Lower leg skin (tissue), 3 donors: ENCODE data around the gene MAU2.

Source experiments
- POLR2A ChIP-seq, 2 donors: fragments of 450-650 bp; IDR thresholded peaks; one replicate each; pipeline ENCODE4 v1.6.1; 2016 to 2017; ENCODE audit warnings: antibody characterized with exemption in 2 of 2, mild to moderate bottlenecking in 1 of 2, moderate library complexity in 1 of 2
- TF ChIP-seq, protein P1 (sequence below), 3 donors: fragments of 450-650 bp; IDR thresholded peaks; one replicate each; pipeline ENCODE4 v1.5.1; 2016; ENCODE audit warnings: antibody characterized with exemption in 3 of 3, mild to moderate bottlenecking in 3 of 3, moderate library complexity in 2 of 3

DNA sequence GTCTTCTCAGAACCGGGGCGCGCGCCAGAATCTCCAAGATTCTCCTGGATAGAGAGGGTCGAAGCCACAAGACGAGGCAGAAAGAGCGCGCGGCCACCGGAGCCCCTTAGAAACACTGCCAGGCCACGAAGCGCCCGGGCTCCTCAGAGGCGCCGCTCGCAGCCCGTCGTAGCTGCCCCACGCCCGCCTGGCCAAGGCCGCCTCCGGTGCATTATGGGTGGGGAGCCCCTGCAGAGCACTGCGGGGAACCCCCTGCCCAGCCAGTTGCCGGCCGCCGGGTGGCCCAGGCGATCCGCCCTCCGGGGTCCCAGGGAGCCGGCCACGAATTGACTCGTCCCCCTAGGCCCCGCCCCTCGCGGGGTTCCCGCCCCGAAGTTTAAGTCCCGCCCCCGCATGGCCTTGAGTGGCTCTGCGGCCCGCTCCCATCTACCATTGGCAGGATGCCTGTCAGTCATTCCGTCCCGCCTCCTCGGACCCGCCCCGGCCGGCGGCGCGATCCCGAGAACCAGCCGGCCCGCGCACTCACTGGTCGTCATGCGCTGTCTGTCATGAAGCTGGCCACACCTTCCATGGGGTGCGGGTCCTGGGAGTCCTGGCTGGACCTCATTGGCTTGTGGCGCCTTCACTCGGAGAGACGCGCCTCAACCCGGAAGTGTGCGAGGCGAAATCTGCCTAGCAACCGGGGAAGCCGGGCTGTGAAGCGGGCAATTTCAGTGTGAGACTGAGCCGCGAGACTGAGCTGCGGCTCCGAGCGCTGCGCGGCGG, 64.7 kb downstream of the MAU2 start:
- TF ChIP-seq, protein P1, sequence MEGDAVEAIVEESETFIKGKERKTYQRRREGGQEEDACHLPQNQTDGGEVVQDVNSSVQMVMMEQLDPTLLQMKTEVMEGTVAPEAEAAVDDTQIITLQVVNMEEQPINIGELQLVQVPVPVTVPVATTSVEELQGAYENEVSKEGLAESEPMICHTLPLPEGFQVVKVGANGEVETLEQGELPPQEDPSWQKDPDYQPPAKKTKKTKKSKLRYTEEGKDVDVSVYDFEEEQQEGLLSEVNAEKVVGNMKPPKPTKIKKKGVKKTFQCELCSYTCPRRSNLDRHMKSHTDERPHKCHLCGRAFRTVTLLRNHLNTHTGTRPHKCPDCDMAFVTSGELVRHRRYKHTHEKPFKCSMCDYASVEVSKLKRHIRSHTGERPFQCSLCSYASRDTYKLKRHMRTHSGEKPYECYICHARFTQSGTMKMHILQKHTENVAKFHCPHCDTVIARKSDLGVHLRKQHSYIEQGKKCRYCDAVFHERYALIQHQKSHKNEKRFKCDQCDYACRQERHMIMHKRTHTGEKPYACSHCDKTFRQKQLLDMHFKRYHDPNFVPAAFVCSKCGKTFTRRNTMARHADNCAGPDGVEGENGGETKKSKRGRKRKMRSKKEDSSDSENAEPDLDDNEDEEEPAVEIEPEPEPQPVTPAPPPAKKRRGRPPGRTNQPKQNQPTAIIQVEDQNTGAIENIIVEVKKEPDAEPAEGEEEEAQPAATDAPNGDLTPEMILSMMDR (IDR thresholded peaks at IDR 0.05) = no peak
- no peak for TF ChIP-seq POLR2A (IDR thresholded peaks at IDR 0.05)
